Neural progenitor cell (in vitro differentiated cells): ENCODE measurements around the gene C20orf202.

Source experiments
- CTCF ChIP-seq: fragments of 200-600 bp; sonication (generic); IDR thresholded peaks from 2 replicates; pipeline ENCODE4 v1.5.1; 2017; ENCODE audit warnings: antibody characterized with exemption, mild to moderate bottlenecking
- EZH2 ChIP-seq: fragments of 200-600 bp; sonication (generic); IDR thresholded peaks from 2 replicates; pipeline ENCODE4 v1.6.1; 2017; ENCODE audit warnings: antibody characterized with exemption, mild to moderate bottlenecking, moderate library complexity
- EZH2phosphoT487 ChIP-seq: fragments of 200-600 bp; sonication (generic); IDR thresholded peaks from 2 replicates; pipeline ENCODE4 v1.6.1; 2017; ENCODE audit warnings: antibody characterized with exemption

- TF ChIP-seq CTCF (peak; percentile 47), EZH2 (no peak), EZH2phosphoT487 (no peak)
Measured at GRCh38 chr20:1177680-1178079, 25.6 kb upstream of the C20orf202 start.
